Sigmoid colon (tissue), 4 donors: ENCODE results near the gene ADORA2B.

Experiments used
- EP300 ChIP-seq, 4 donors: sonication (generic); formaldehyde crosslinking; IDR thresholded peaks; one replicate each; pipeline ENCODE4 v1.6.1; 2017; ENCODE audit warnings: antibody characterized with exemption in 4 of 4
- POLR2A ChIP-seq, 2 donors: fragments of 450-650 bp; IDR thresholded peaks; one replicate each; pipeline ENCODE4 v1.6.1; 2016; ENCODE audit warnings: antibody characterized with exemption in 2 of 2, mild to moderate bottlenecking in 2 of 2, moderate library complexity in 2 of 2
- POLR2AphosphoS5 ChIP-seq, 4 donors: sonication (generic); formaldehyde crosslinking; IDR thresholded peaks; one replicate each; pipeline ENCODE4 v1.6.1; 2017; ENCODE audit warnings: antibody characterized with exemption in 4 of 4
- TF ChIP-seq, protein P1 (sequence below), 4 experiments: fragments of 450-650 bp in 3 of 4; fragments of 200-600 bp in 1 of 4; IDR thresholded peaks; one replicate each; pipeline ENCODE4 v1.5.1; 2016 to 2019; ENCODE audit warnings: antibody characterized with exemption in 4 of 4, mild to moderate bottlenecking in 3 of 4, moderate library complexity in 2 of 4

DNA sequence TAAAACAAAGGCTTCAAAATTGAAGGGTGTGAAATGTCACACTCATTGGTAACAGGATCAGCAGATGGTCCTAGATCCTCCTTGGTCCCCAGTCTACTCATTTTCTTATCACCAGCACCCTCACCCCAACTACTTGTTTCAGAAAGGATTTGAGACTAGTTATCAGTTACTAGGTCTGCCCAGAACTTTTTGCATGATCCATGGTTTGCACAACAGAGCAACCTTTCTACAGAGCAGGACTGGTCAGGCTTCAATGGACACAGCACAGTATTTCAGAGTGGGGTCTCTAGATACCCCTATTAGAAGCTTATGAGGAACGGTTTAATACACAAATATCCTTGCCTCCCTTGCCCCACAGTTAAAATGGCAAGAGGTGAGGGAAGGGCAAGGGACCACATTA, 80.3 kb downstream of the ADORA2B start:
- no peak for TF ChIP-seq EP300 (IDR thresholded peaks at IDR 0.05)
- TF ChIP-seq, protein P1, sequence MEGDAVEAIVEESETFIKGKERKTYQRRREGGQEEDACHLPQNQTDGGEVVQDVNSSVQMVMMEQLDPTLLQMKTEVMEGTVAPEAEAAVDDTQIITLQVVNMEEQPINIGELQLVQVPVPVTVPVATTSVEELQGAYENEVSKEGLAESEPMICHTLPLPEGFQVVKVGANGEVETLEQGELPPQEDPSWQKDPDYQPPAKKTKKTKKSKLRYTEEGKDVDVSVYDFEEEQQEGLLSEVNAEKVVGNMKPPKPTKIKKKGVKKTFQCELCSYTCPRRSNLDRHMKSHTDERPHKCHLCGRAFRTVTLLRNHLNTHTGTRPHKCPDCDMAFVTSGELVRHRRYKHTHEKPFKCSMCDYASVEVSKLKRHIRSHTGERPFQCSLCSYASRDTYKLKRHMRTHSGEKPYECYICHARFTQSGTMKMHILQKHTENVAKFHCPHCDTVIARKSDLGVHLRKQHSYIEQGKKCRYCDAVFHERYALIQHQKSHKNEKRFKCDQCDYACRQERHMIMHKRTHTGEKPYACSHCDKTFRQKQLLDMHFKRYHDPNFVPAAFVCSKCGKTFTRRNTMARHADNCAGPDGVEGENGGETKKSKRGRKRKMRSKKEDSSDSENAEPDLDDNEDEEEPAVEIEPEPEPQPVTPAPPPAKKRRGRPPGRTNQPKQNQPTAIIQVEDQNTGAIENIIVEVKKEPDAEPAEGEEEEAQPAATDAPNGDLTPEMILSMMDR (IDR thresholded peaks at IDR 0.05), result no peak
- no peak for TF ChIP-seq POLR2A (IDR thresholded peaks at IDR 0.05)
- no peak for TF ChIP-seq POLR2AphosphoS5 (IDR thresholded peaks at IDR 0.05)
